H9 (cell line): Measurements from ENCODE around the gene PA2G4. TPM values are rescaled to one million over a fixed set of nuclear protein-coding genes. Genes with fewer than 3 reads are reported as not detected.

Experiments used
- DNase-seq: peaks from one replicate; pipeline ENCODE4 v3.0.0-alpha.2; 2017
- H2AFZ ChIP-seq: one replicate; pipeline ENCODE4 v1.6.1; 2013; ENCODE audit warnings: mild to moderate bottlenecking, low read length, control low read depth, moderate library complexity
- H2AK5ac ChIP-seq: 2 replicates; pipeline ENCODE4 v1.6.1; 2013; ENCODE audit warnings: low read length, control low read depth, mixed read lengths; ENCODE audit not compliant: insufficient read length
- H2BK120ac ChIP-seq: one replicate; pipeline ENCODE4 v1.6.1; 2013; ENCODE audit warnings: low read depth, mild to moderate bottlenecking, low read length, control low read depth, inconsistent platforms; ENCODE audit not compliant: poor library complexity, severe bottlenecking
- H2BK12ac ChIP-seq: 2 replicates; pipeline ENCODE4 v1.6.1; 2013; ENCODE audit warnings: low read length, control low read depth, mixed read lengths, low read depth; ENCODE audit not compliant: insufficient read length
- H2BK15ac ChIP-seq: 2 replicates; pipeline ENCODE4 v1.6.1; 2013; ENCODE audit warnings: low read depth, low read length, control low read depth
- H2BK20ac ChIP-seq: one replicate; pipeline ENCODE4 v1.6.1; 2013; ENCODE audit warnings: low read depth, mild to moderate bottlenecking, low read length, control low read depth, inconsistent platforms; ENCODE audit not compliant: poor library complexity, severe bottlenecking
- H2BK5ac ChIP-seq: 2 replicates; pipeline ENCODE4 v1.6.1; 2013; ENCODE audit warnings: low read length, control low read depth, mixed read lengths; ENCODE audit not compliant: insufficient read length
- H3K14ac ChIP-seq: 2 replicates; pipeline ENCODE4 v1.6.1; 2013; ENCODE audit warnings: low read length, control low read depth; ENCODE audit not compliant: insufficient read depth
- H3K18ac ChIP-seq: 2 replicates; pipeline ENCODE4 v1.6.1; 2013; ENCODE audit warnings: low read depth, mild to moderate bottlenecking, mixed read lengths, low read length, control low read depth; ENCODE audit not compliant: insufficient read length
- H3K23ac ChIP-seq: 2 replicates; pipeline ENCODE4 v1.6.1; 2013; ENCODE audit warnings: low read length, control low read depth, mixed read lengths, low read depth; ENCODE audit not compliant: insufficient read length
- H3K23me2 ChIP-seq: 2 replicates; pipeline ENCODE4 v1.6.1; 2013; ENCODE audit warnings: low read depth, mild to moderate bottlenecking, mixed read lengths, low read length, control low read depth; ENCODE audit not compliant: insufficient read length, poor library complexity, severe bottlenecking
- H3K27ac ChIP-seq: 2 replicates; pipeline ENCODE4 v1.5.1; 2013; ENCODE audit warnings: low read length, control low read depth, mixed read lengths, low read depth; ENCODE audit not compliant: insufficient read length
- H3K27me3 ChIP-seq: 2 replicates; pipeline ENCODE4 v1.6.1; 2013; ENCODE audit warnings: low read length, control low read depth, inconsistent platforms; ENCODE audit not compliant: insufficient read depth
- H3K4ac ChIP-seq: 2 replicates; pipeline ENCODE4 v1.6.1; 2013; ENCODE audit warnings: low read depth, mild to moderate bottlenecking, control low read depth, inconsistent platforms, low read length, moderate library complexity
- H3K4me1 ChIP-seq: 2 replicates; pipeline ENCODE4 v1.6.1; 2013; ENCODE audit warnings: low read length, control low read depth, inconsistent platforms; ENCODE audit not compliant: insufficient read depth
- H3K4me2 ChIP-seq: 2 replicates; pipeline ENCODE4 v1.6.1; 2013; ENCODE audit warnings: low read length, control low read depth, mixed read lengths; ENCODE audit not compliant: insufficient read length, insufficient read depth
- H3K56ac ChIP-seq: 2 replicates; pipeline ENCODE4 v1.6.1; 2013; ENCODE audit warnings: low read depth, mild to moderate bottlenecking, mixed read lengths, low read length, control low read depth; ENCODE audit not compliant: insufficient read length
- H3K79me1 ChIP-seq: 2 replicates; pipeline ENCODE4 v1.6.1; 2013; ENCODE audit warnings: low read depth, mild to moderate bottlenecking, moderate library complexity, low read length, control low read depth, inconsistent platforms; ENCODE audit not compliant: insufficient read depth, poor library complexity, severe bottlenecking
- H3K79me2 ChIP-seq: 2 replicates; pipeline ENCODE4 v1.6.1; 2013; ENCODE audit warnings: low read length, control low read depth, inconsistent platforms; ENCODE audit not compliant: insufficient read depth
- H3K9ac ChIP-seq: 2 replicates; pipeline ENCODE4 v1.6.1; 2013; ENCODE audit warnings: low read length, control low read depth, mixed read lengths; ENCODE audit not compliant: insufficient read length; ENCODE audit errors: extremely low read depth
- H3K9me3 ChIP-seq: one replicate; pipeline ENCODE4 v1.6.1; 2013; ENCODE audit warnings: low read depth, low read length, inconsistent platforms; ENCODE audit not compliant: control insufficient read depth
- H3T11ph ChIP-seq: one replicate; pipeline ENCODE4 v1.6.1; 2013; ENCODE audit warnings: mild to moderate bottlenecking, low read length, control low read depth, inconsistent platforms
- H4K20me1 ChIP-seq: one replicate; pipeline ENCODE4 v1.6.1; 2013; ENCODE audit not compliant: control insufficient read depth, insufficient read length, insufficient read depth
- H4K5ac ChIP-seq: 2 replicates; pipeline ENCODE4 v1.6.1; 2013; ENCODE audit warnings: low read depth, mild to moderate bottlenecking, mixed read lengths, low read length, control low read depth; ENCODE audit not compliant: insufficient read length
- H4K8ac ChIP-seq: replicated peaks from 2 replicates; pipeline ENCODE4 v1.6.1; 2013; ENCODE audit warnings: low read length, control low read depth, mixed read lengths, low read depth; ENCODE audit not compliant: insufficient read length
- H4K91ac ChIP-seq: 2 replicates; pipeline ENCODE4 v1.6.1; 2013; ENCODE audit warnings: low read depth, mild to moderate bottlenecking, moderate library complexity, mixed read lengths, low read length, control low read depth; ENCODE audit not compliant: insufficient read length
- H3K27ac Mint-ChIP-seq, 3 experiments: 2 replicates in 2 of 3; 3 replicates in 1 of 3; pipeline ENCODE4 v1.8.0; 2020 to 2021; ENCODE audit warnings: mixed read lengths in 3 of 3, mild to moderate bottlenecking in 1 of 3, moderate library complexity in 1 of 3
- H3K27me3 Mint-ChIP-seq: 2 replicates; pipeline ENCODE4 v1.8.0; 2021; ENCODE audit warnings: low read depth, mild to moderate bottlenecking, moderate library complexity, mixed read lengths
- H3K36me3 Mint-ChIP-seq, 3 experiments: 2 replicates in 2 of 3; 3 replicates in 1 of 3; pipeline ENCODE4 v1.8.0; 2020 to 2021; ENCODE audit warnings: low read depth in 3 of 3, mixed read lengths in 3 of 3; ENCODE audit not compliant: insufficient read depth in 1 of 3
- H3K4me1 Mint-ChIP-seq, 2 experiments: 2 replicates each; pipeline ENCODE4 v1.8.0; 2020; ENCODE audit warnings: mixed read lengths in 2 of 2
- H3K4me3 Mint-ChIP-seq, 2 experiments: 2 replicates in 1 of 2; 3 replicates in 1 of 2; pipeline ENCODE4 v1.8.0; 2020 to 2021; ENCODE audit warnings: mild to moderate bottlenecking in 2 of 2, mixed read lengths in 2 of 2, moderate library complexity in 1 of 2
- H3K9me3 Mint-ChIP-seq, 2 experiments: 2 replicates in 1 of 2; 3 replicates in 1 of 2; pipeline ENCODE4 v1.8.0; 2020; ENCODE audit warnings: mild to moderate bottlenecking in 2 of 2, mixed read lengths in 2 of 2, moderate library complexity in 1 of 2
- WGBS: extraction: QIAGEN DNeasy Blood & Tissue Kit; methylation state at CpG from one replicate; pipeline ENCODE4 v1.1.7; 2013; ENCODE audit warnings: missing lambda C conversion rate, low lambda C conversion rate, mixed read lengths; ENCODE audit not compliant: insufficient read length; ENCODE audit errors: extremely low coverage; 5-methylcytosine and 5-hydroxymethylcytosine counted together
- total RNA-seq: library from RNA; stranded (reverse); gene quantifications from 2 replicates; pipeline ENCODE4 v1.2.1, GENCODE V29; 2021
- TF ChIP-seq, protein P1 (sequence below): fragments of 200-600 bp; sonication (generic); conservative IDR thresholded peaks from 3 replicates; pipeline ENCODE4 v1.8.0; 2021; ENCODE audit warnings: antibody characterized with exemption, mild to moderate bottlenecking

PA2G4 gene
- total RNA-seq, 1 experiment from 2014 or later = 248 TPM

DNA sequence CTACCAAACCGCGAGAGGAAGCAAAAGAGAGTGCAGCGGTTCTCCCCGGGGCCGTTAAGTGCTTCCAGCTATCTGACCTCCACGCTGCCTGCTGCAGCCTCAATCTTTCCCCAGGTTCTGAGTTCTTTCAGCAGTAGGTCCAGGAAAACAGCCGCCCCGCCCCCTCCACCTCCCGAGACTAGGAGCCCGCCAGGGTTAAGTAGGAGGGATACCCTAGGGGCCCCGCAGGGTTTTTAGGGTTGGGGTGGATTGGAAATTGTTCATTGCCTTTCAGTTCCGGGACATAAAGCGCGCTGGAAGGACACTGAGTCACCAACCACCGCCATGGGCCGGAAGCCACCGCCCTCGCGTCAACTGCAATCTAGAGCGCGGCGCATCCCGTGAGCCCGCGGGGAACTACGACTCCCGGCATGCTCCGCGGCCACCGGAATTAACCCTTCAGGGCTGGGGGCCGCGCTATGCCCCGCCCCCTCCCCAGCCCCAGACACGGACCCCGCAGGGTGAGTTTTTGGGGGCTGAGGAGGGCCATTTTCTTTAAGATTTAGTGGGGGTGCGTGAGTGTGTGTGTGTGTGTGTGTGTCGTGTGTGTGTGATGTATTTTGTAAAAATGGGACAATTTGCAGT, 47.9 kb downstream of the PA2G4 start, which contains the start of gene MYL6B:
TSS of gene MYL6B (plus strand) at position 456 of the 624 bp plus-strand sequence. CDS start 1,332 bp downstream, outside the sequence.
- peak within 1 kb of the TSS; percentile 49; the same call in 1 of the 2 replicates for H3K14ac ChIP-seq
- H3K18ac ChIP-seq = no peak within 1 kb of the TSS
- no peak within 1 kb of the TSS for H2BK15ac ChIP-seq
- H4K91ac ChIP-seq = no peak within 1 kb of the TSS
- H3K27me3 Mint-ChIP-seq = no peaks in the 10 kb centered on the region; the same call in 1 of the 2 replicates
- no peak within 1 kb of the TSS for H2BK20ac ChIP-seq
- peaks cover 16 to 27% (median 22%) of the 10 kb centered on the region in 3 experiments; a peak in 6 of 7 replicates for H3K36me3 Mint-ChIP-seq
- H3K27me3 ChIP-seq = no peaks in the 10 kb centered on the region
- H3K27ac Mint-ChIP-seq = peak within 1 kb of the TSS; percentile 94 to 99 (median 94); a peak in 6 of 7 replicates
- H3K4me1 Mint-ChIP-seq = peaks cover 24 to 30% of the 10 kb centered on the region in 2 experiments
- H4K8ac ChIP-seq = no peak within 1 kb of the TSS
- H3K79me2 ChIP-seq = no peaks in the 10 kb centered on the region; the same call in 1 of the 2 replicates
- peak within 1 kb of the TSS; percentile 82 for H3K9ac ChIP-seq
- H3K4me2 ChIP-seq = peak within 1 kb of the TSS; percentile 83
- peak; percentile 94 for DNase-seq
- H3K4ac ChIP-seq = no peak within 1 kb of the TSS; the same call in 1 of the 2 replicates
- H2AK5ac ChIP-seq = no peak within 1 kb of the TSS
- no peaks in the 10 kb centered on the region for H4K20me1 ChIP-seq
- no peaks in the 10 kb centered on the region; a peak in 1 of 5 replicates for H3K9me3 Mint-ChIP-seq
- no peaks in the 10 kb centered on the region for H3K9me3 ChIP-seq
- H3K56ac ChIP-seq = no peak within 1 kb of the TSS
- TF ChIP-seq, protein P1, sequence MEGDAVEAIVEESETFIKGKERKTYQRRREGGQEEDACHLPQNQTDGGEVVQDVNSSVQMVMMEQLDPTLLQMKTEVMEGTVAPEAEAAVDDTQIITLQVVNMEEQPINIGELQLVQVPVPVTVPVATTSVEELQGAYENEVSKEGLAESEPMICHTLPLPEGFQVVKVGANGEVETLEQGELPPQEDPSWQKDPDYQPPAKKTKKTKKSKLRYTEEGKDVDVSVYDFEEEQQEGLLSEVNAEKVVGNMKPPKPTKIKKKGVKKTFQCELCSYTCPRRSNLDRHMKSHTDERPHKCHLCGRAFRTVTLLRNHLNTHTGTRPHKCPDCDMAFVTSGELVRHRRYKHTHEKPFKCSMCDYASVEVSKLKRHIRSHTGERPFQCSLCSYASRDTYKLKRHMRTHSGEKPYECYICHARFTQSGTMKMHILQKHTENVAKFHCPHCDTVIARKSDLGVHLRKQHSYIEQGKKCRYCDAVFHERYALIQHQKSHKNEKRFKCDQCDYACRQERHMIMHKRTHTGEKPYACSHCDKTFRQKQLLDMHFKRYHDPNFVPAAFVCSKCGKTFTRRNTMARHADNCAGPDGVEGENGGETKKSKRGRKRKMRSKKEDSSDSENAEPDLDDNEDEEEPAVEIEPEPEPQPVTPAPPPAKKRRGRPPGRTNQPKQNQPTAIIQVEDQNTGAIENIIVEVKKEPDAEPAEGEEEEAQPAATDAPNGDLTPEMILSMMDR = no peak
- no peak within 1 kb of the TSS for H2AFZ ChIP-seq
- no peak within 1 kb of the TSS for H4K5ac ChIP-seq
- H3K23ac ChIP-seq = no peak within 1 kb of the TSS
- H2BK120ac ChIP-seq = peak within 1 kb of the TSS; percentile 63
- H3K79me1 ChIP-seq = no peaks in the 10 kb centered on the region
- no CpG with 5 or more reads among the region's 37 CpGs for WGBS
- peaks cover 12% of the 10 kb centered on the region for H3K23me2 ChIP-seq
- H3K4me1 ChIP-seq = 0 out of 2 replicates have a peak, but pooled peaks cover 2% of the 10 kb centered on the region
- no peak within 1 kb of the TSS for H2BK12ac ChIP-seq
- H3T11ph ChIP-seq = no peak within 1 kb of the TSS
- H3K27ac ChIP-seq = no peak within 1 kb of the TSS
- H2BK5ac ChIP-seq = no peak within 1 kb of the TSS
- H3K4me3 Mint-ChIP-seq = peak within 1 kb of the TSS; percentile 90 to 95
